Endothelial cell (in vitro differentiated cells): ENCODE data around the gene WDFY4. TPM values are rescaled to one million over a fixed set of nuclear protein-coding genes. Genes with fewer than 3 reads are reported as not detected.

ENCODE experiments used
- DNase-seq: peaks from one replicate; pipeline ENCODE4 v3.0.0; 2021; ENCODE audit warnings: low spot score
- H3K27ac Mint-ChIP-seq: one replicate; pipeline ENCODE4 v1.8.0; 2021; ENCODE audit warnings: mixed read lengths, inconsistent platforms; ENCODE audit not compliant: unreplicated experiment
- H3K27me3 Mint-ChIP-seq: one replicate; pipeline ENCODE4 v1.8.0; 2021; ENCODE audit warnings: mild to moderate bottlenecking, moderate library complexity, mixed read lengths, inconsistent platforms; ENCODE audit not compliant: unreplicated experiment
- H3K36me3 Mint-ChIP-seq: one replicate; pipeline ENCODE4 v1.8.0; 2021; ENCODE audit warnings: mild to moderate bottlenecking, low read depth, mixed read lengths, inconsistent platforms; ENCODE audit not compliant: unreplicated experiment
- H3K4me1 Mint-ChIP-seq: one replicate; pipeline ENCODE4 v1.8.0; 2021; ENCODE audit warnings: mild to moderate bottlenecking, mixed read lengths, inconsistent platforms; ENCODE audit not compliant: unreplicated experiment
- H3K4me3 Mint-ChIP-seq: one replicate; pipeline ENCODE4 v1.8.0; 2021; ENCODE audit warnings: mild to moderate bottlenecking, mixed read lengths, inconsistent platforms; ENCODE audit not compliant: unreplicated experiment
- H3K9me3 Mint-ChIP-seq: one replicate; pipeline ENCODE4 v1.8.0; 2021; ENCODE audit warnings: mixed read lengths, inconsistent platforms; ENCODE audit not compliant: unreplicated experiment
- total RNA-seq: library from RNA; stranded (reverse); fragmentation: NEBNext Ultra II Directional; extraction: Animal tissue kit (Norgen Biotek cat#: 25700); gene quantifications from one replicate; pipeline ENCODE4 v1.2.1, GENCODE V29; 2021; ENCODE audit not compliant: unreplicated experiment
- TF ChIP-seq, protein P1 (sequence below): fragments of 200-600 bp; sonication (generic); IDR thresholded peaks from one replicate; pipeline ENCODE4 v1.5.0; 2021; ENCODE audit warnings: antibody characterized with exemption; ENCODE audit not compliant: unreplicated experiment

WDFY4 gene
- total RNA-seq, 1 donor from 2014 or later, result 0.54 TPM

DNA sequence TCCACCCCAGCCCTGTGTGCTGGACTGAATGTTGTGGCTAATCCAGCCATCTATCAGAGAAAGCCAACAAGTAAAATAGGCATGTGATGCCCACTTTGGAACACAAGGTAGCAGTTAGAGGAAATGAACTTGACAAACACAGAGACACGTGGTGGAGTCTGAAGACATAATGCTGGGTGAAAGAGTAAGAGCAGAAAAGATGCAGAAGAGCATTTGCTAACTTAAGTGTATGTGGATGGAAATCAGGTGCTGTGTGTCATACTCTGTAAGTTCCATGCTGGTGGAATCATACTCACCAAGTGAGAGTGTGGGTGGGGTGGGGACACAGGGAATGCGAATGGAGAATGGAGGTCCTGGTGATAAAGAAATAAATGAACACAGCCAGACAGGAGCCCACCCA lies 22.8 kb downstream of the WDFY4 start:
- H3K27ac Mint-ChIP-seq, result no peak overlapping the region

DNA sequence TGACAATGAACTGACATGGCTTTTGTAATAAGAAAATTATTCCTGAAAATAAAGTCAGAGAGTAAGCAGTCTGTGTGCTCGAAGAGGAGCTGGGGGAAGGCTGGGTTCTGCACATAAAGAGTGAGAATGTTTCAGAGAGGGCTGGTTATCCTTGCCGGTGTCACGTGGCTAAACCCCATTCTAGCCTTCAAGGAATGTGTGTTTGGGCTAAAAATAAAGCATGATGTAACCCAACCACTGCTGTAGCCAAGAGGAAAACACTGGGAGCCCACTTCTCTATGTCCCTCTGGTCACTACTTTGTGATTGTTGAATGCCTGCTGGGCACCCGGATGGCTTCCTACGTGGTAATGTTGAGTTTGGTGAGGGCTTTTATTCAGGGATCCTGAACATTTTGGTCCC lies 23.5 kb downstream of the WDFY4 start:
- H3K36me3 Mint-ChIP-seq, result no peaks in the 10 kb centered on the region
- TF ChIP-seq, protein P1, sequence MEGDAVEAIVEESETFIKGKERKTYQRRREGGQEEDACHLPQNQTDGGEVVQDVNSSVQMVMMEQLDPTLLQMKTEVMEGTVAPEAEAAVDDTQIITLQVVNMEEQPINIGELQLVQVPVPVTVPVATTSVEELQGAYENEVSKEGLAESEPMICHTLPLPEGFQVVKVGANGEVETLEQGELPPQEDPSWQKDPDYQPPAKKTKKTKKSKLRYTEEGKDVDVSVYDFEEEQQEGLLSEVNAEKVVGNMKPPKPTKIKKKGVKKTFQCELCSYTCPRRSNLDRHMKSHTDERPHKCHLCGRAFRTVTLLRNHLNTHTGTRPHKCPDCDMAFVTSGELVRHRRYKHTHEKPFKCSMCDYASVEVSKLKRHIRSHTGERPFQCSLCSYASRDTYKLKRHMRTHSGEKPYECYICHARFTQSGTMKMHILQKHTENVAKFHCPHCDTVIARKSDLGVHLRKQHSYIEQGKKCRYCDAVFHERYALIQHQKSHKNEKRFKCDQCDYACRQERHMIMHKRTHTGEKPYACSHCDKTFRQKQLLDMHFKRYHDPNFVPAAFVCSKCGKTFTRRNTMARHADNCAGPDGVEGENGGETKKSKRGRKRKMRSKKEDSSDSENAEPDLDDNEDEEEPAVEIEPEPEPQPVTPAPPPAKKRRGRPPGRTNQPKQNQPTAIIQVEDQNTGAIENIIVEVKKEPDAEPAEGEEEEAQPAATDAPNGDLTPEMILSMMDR, result no peak
- no peaks in the 10 kb centered on the region for H3K4me1 Mint-ChIP-seq
- no peak overlapping the region for H3K27ac Mint-ChIP-seq
- no peaks in the 10 kb centered on the region for H3K9me3 Mint-ChIP-seq
- H3K4me3 Mint-ChIP-seq, result no peak overlapping the region
- H3K27me3 Mint-ChIP-seq, result no peaks in the 10 kb centered on the region
- no peak for DNase-seq

More for the DNA sequence above, 22.8 kb downstream of the WDFY4 start:
- H3K36me3 Mint-ChIP-seq, result no peaks in the 10 kb centered on the region
- H3K4me1 Mint-ChIP-seq, result no peaks in the 10 kb centered on the region
- DNase-seq, result no peak
- no peaks in the 10 kb centered on the region for H3K27me3 Mint-ChIP-seq
- H3K9me3 Mint-ChIP-seq, result no peaks in the 10 kb centered on the region
- TF ChIP-seq, protein P1, result no peak
- H3K4me3 Mint-ChIP-seq, result no peak overlapping the region

DNA sequence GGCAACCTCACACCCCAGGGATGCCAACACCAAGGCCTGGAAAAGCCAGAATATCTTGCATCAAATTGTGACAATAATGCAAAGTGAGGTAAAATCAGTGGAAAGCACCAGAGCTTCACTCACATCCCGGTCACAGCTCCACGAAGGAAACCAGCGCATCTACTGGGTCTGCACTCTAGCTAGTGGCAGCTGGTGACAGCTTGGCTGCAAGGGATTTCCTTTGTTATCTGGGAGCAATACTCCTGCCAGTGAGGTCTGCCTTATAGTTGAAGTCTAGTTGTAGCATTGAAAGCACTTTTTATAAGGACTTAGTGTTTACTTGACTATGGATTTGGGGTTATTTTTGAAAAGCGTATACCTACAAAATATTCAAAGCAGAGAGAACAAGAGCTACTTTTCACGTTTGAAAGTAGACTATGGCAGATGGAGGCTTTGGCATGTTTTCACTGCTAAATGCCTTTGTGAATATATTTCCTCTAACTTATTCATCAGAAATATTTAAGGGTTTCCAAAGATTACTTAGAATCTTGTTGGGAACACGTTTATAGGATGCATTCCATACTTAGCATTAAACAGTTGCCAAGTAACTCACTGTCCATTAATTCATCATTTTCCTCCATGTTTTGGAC lies 26.1 kb downstream of the WDFY4 start:
- H3K36me3 Mint-ChIP-seq, result no peaks in the 10 kb centered on the region
- H3K4me3 Mint-ChIP-seq, result no peak overlapping the region
- DNase-seq, result no peak
- peaks cover 4% of the 10 kb centered on the region for H3K4me1 Mint-ChIP-seq
- H3K9me3 Mint-ChIP-seq, result no peaks in the 10 kb centered on the region
- TF ChIP-seq, protein P1, result no peak
- no peak overlapping the region for H3K27ac Mint-ChIP-seq
- H3K27me3 Mint-ChIP-seq, result no peaks in the 10 kb centered on the region

- no peak overlapping the region for H3K4me3 Mint-ChIP-seq
- H3K36me3 Mint-ChIP-seq, result no peaks in the 10 kb centered on the region
- no peaks in the 10 kb centered on the region for H3K27me3 Mint-ChIP-seq
- no peak for DNase-seq
- no peaks in the 10 kb centered on the region for H3K9me3 Mint-ChIP-seq
- TF ChIP-seq, protein P1, result no peak
- no peak overlapping the region for H3K27ac Mint-ChIP-seq
- peaks cover 4% of the 10 kb centered on the region for H3K4me1 Mint-ChIP-seq
These were observed 27.2 kb downstream of the WDFY4 start for GRCh38 chr10:48711830-48712229.

DNA sequence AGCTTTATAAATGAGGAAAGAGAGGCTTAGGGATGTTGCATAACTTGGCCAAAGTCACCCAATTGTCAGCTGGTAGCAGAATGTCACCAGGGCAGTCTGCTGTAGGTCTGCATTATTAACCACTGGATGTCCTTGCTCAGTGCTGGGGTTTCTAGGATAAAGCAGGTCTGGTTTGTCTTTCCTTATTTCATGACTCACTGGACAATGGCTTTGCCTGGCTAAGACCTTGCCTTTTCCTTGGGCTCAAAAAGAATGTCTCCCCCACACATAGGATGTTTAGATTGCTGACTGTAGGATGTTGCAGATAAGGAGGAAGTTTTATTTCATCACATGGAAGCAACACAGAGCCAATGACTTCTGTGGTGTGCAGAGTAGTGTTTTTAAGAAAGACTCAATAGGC lies 29.4 kb downstream of the WDFY4 start:
- no peak for DNase-seq
- H3K9me3 Mint-ChIP-seq, result no peaks in the 10 kb centered on the region
- no peaks in the 10 kb centered on the region for H3K27me3 Mint-ChIP-seq
- no peaks in the 10 kb centered on the region for H3K36me3 Mint-ChIP-seq
- no peak overlapping the region for H3K4me3 Mint-ChIP-seq
- TF ChIP-seq, protein P1, result no peak
- peaks cover 4% of the 10 kb centered on the region for H3K4me1 Mint-ChIP-seq
- no peak overlapping the region for H3K27ac Mint-ChIP-seq
